Caco-2 (cell line): ENCODE measurements around the gene SOX11. TPM values are rescaled to one million over a fixed set of nuclear protein-coding genes. Genes with fewer than 3 reads are reported as not detected.

Experiments used
- BruUV-seq: library from RNA; stranded (reverse); fragments of 400-500 nt; replicated peaks from 2 replicates; lab custom pipeline; 2021; lab: Mats Ljungman, UMichigan
- CTCF ChIA-PET: fragments of 300-600 bp; sonication (Branson Sonifier 250); formaldehyde crosslinking; loops from one replicate; lab custom pipeline; 2022; ENCODE audit warnings: antibody characterized with exemption; lab: Charles Lee
- POLR2A ChIA-PET: fragments of 300-600 bp; sonication (Branson Sonifier 250); formaldehyde crosslinking; loops from one replicate; lab custom pipeline; 2022; ENCODE audit warnings: antibody characterized with exemption; lab: Charles Lee
- DNase-seq, 2 experiments: peaks; one replicate each; pipeline versions ENCODE4 v3.0.0 to v3.0.0-alpha.2; 2020 to 2022
- H3K27me3 ChIP-seq: replicated peaks from 2 replicates; pipeline ENCODE4 v1.6.0; 2011; ENCODE audit warnings: low read length; ENCODE audit not compliant: control insufficient read depth, insufficient read depth
- H3K36me3 ChIP-seq: 2 replicates; pipeline ENCODE4 v1.5.1; 2011; ENCODE audit warnings: low read length; ENCODE audit not compliant: control insufficient read depth, insufficient read depth
- H3K4me1 ChIP-seq: fragments of 250-450 bp; sonication (Bioruptor Pico); 2 replicates; pipeline ENCODE4 v1.5.1; 2020; ENCODE audit warnings: mild to moderate bottlenecking
- H3K4me3 ChIP-seq: 2 replicates; pipeline ENCODE4 v1.5.1; 2011; ENCODE audit warnings: low read depth, mild to moderate bottlenecking, control low read depth, low read length
- H3K9me3 ChIP-seq: fragments of 250-450 bp; sonication (Bioruptor Pico); 2 replicates; pipeline ENCODE4 v1.5.1; 2020; ENCODE audit warnings: mild to moderate bottlenecking, moderate library complexity
- H3K27ac Mint-ChIP-seq: one replicate; pipeline ENCODE4 v1.8.0; 2022; ENCODE audit warnings: mixed read lengths; ENCODE audit not compliant: unreplicated experiment
- H3K27me3 Mint-ChIP-seq: one replicate; pipeline ENCODE4 v1.8.0; 2022; ENCODE audit warnings: mixed read lengths; ENCODE audit not compliant: insufficient read depth, unreplicated experiment
- H3K36me3 Mint-ChIP-seq: one replicate; pipeline ENCODE4 v1.8.0; 2022; ENCODE audit warnings: mild to moderate bottlenecking, mixed read lengths; ENCODE audit not compliant: insufficient read depth, unreplicated experiment
- H3K4me1 Mint-ChIP-seq: one replicate; pipeline ENCODE4 v1.8.0; 2022; ENCODE audit warnings: low read depth, mixed read lengths; ENCODE audit not compliant: unreplicated experiment
- H3K4me3 Mint-ChIP-seq: one replicate; pipeline ENCODE4 v1.8.0; 2022; ENCODE audit warnings: mild to moderate bottlenecking, moderate library complexity, mixed read lengths; ENCODE audit not compliant: unreplicated experiment
- H3K9me3 Mint-ChIP-seq: one replicate; pipeline ENCODE4 v1.8.0; 2022; ENCODE audit warnings: mixed read lengths; ENCODE audit not compliant: unreplicated experiment
- CTCF ChIP-seq, 2 experiments: fragments of 200-600 bp in 1 of 2; IDR thresholded peaks; 1 replicate in 1 of 2; 2 replicates in 1 of 2; pipeline versions ENCODE4 v1.5.1 to v1.8.0; 2011 to 2022; ENCODE audit warnings: antibody characterized with exemption in 1 of 2, control low read depth in 1 of 2, inconsistent platforms in 1 of 2, low read depth in 1 of 2, low read length in 1 of 2, mild to moderate bottlenecking in 1 of 2, moderate library complexity in 1 of 2; ENCODE audit not compliant: insufficient read depth in 1 of 2, severe bottlenecking in 1 of 2, unreplicated experiment in 1 of 2
- intact Hi-C: fragments of 100-400 bp; cut with micrococcal nuclease; formaldehyde crosslinking; loops from one replicate; pipeline ENCODE4 v1.10.0; 2022; ENCODE audit not compliant: unreplicated experiment
- total RNA-seq: library from RNA; stranded (reverse); gene quantifications from 2 replicates; pipeline ENCODE4 v1.2.3, GENCODE V29; 2022

Gene SOX11
- total RNA-seq, 1 experiment from 2014 or later: not detected

- TF ChIP-seq CTCF (IDR thresholded peaks at IDR 0.05; ENCODE audit: insufficient read depth in 1 of 2, low read depth in 1 of 2, low read length in 1 of 2, severe bottlenecking in 1 of 2, unreplicated experiment in 1 of 2): no peak
- H3K27ac Mint-ChIP-seq: no peak overlapping the region
- CTCF ChIA-PET: no interaction called here
- no peak overlapping the region for H3K4me3 ChIP-seq
- DNase-seq: no peak
- H3K9me3 Mint-ChIP-seq: no peaks in the 10 kb centered on the region
- H3K4me3 Mint-ChIP-seq: no peak overlapping the region
- H3K36me3 Mint-ChIP-seq: no peaks in the 10 kb centered on the region
- H3K27me3 Mint-ChIP-seq: no peaks in the 10 kb centered on the region
- BruUV-seq: no TSS peak
- H3K4me1 ChIP-seq: no peaks in the 10 kb centered on the region
- intact Hi-C loops: no loop called here
- no peaks in the 10 kb centered on the region for H3K4me1 Mint-ChIP-seq
- H3K27me3 ChIP-seq: no peaks in the 10 kb centered on the region
- H3K9me3 ChIP-seq: 0 out of 2 replicates have a peak, but pooled peaks cover 4% of the 10 kb centered on the region
- POLR2A ChIA-PET: no interaction called here
- H3K36me3 ChIP-seq: no peaks in the 10 kb centered on the region
These were observed 11.0 kb downstream of the SOX11 start for GRCh38 chr2:5703166-5703565.

GRCh38 chr2:5705490-5705889 is 13.3 kb downstream of the SOX11 start:
- BruUV-seq: no TSS peak
- Mint-ChIP-seq H3K4me3 (no peak overlapping the region), H3K36me3 (no peaks in the 10 kb centered on the region), H3K27ac (no peak overlapping the region), H3K4me1 (no peaks in the 10 kb centered on the region), H3K27me3 (no peaks in the 10 kb centered on the region), H3K9me3 (peaks cover 7% of the 10 kb centered on the region)
- no peaks in the 10 kb centered on the region for H3K36me3 ChIP-seq
- TF ChIP-seq CTCF (IDR thresholded peaks at IDR 0.05; ENCODE audit: insufficient read depth in 1 of 2, low read depth in 1 of 2, low read length in 1 of 2, severe bottlenecking in 1 of 2, unreplicated experiment in 1 of 2): no peak
- H3K4me3 ChIP-seq: no peak overlapping the region
- no peak for DNase-seq
- intact Hi-C loops: no loop called here
- no peaks in the 10 kb centered on the region for H3K27me3 ChIP-seq
- H3K4me1 ChIP-seq: no peaks in the 10 kb centered on the region
- POLR2A ChIA-PET: no interaction called here
- 0 out of 2 replicates have a peak, but pooled peaks cover 4% of the 10 kb centered on the region for H3K9me3 ChIP-seq
- CTCF ChIA-PET: no interaction called here

- no peak overlapping the region for H3K4me3 Mint-ChIP-seq
- Histone ChIP-seq H3K9me3 (0 out of 2 replicates have a peak, but pooled peaks cover 4% of the 10 kb centered on the region), H3K4me1 (no peaks in the 10 kb centered on the region), H3K4me3 (no peak overlapping the region), H3K36me3 (no peaks in the 10 kb centered on the region), H3K27me3 (no peaks in the 10 kb centered on the region)
- ChIA-PET POLR2A (no interaction called here), CTCF (no interaction called here)
- no peak for TF ChIP-seq CTCF (IDR thresholded peaks at IDR 0.05; ENCODE audit: insufficient read depth in 1 of 2, low read depth in 1 of 2, low read length in 1 of 2, severe bottlenecking in 1 of 2, unreplicated experiment in 1 of 2)
- intact Hi-C loops: no loop called here
- H3K4me1 Mint-ChIP-seq: no peaks in the 10 kb centered on the region
- H3K27ac Mint-ChIP-seq: no peak overlapping the region
- H3K36me3 Mint-ChIP-seq: no peaks in the 10 kb centered on the region
- DNase-seq: no peak
- no peaks in the 10 kb centered on the region for H3K27me3 Mint-ChIP-seq
- H3K9me3 Mint-ChIP-seq: peaks cover 10% of the 10 kb centered on the region
- BruUV-seq: no TSS peak
These were observed 14.7 kb downstream of the SOX11 start for GRCh38 chr2:5706717-5707455.
